Measurements from ENCODE around the gene TLE3.

Gene TLE3

DNA sequence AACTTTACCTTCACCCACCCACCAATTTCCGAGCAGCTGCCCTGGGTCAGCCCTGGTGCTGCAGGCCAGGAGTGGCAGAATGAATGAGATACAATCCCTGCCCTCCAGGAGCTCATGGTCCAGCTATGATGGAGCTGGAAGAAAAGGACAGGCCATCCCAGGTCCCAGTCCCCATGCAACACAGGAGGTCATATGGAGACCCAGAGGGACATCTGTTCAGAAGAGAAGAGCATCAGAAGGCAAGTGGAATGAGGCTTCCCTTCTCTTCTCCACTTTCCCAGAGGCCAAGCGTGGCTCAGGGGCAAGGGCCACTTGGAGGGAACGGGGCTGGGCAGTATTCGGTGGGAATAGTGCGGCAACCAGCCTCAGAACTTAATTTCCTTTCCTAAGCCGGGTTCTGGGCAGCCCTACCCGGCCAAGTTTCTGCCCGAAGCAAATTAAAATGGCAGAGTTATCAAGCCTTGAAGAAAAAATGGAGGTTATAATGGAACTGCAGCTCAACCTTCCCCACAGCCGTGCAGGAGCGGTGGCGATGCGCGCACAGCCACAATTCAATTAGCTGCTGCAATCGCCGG, 35.9 kb downstream of the TLE3 start:
- Histone ChIP-seq H3K36me3 (ENCODE audit: insufficient read depth, low read length) (peaks cover 90% of the 10 kb centered on the region), H3K4me1 (ENCODE audit: insufficient read depth, low read length) (no peaks in the 10 kb centered on the region), H3K27me3 (ENCODE audit: insufficient read depth, low read length, poor library complexity) (no peaks in the 10 kb centered on the region), H3K4me3 (ENCODE audit: low read depth in 1 of 2, low read length in 2 of 2) (no peak overlapping the region), H2AFZ (ENCODE audit: low read depth, low read length) (no peak overlapping the region), H4K20me1 (ENCODE audit: insufficient read depth, low read length) (peaks cover 20% of the 10 kb centered on the region), H3K9ac (ENCODE audit: low read depth, low read length) (no peak overlapping the region), H3K79me2 (ENCODE audit: insufficient read depth, low read length) (no peaks in the 10 kb centered on the region), H3K4me2 (ENCODE audit: insufficient read depth, low read length) (no peak overlapping the region), H3K27ac (ENCODE audit: low read length) (no peak overlapping the region), H3K9me3 (ENCODE audit: insufficient read depth, low read length, severe bottlenecking) (no peaks in the 10 kb centered on the region)
- no peak for ATAC-seq (ENCODE audit: insufficient read depth, low read depth)
- no peak for DNase-seq
- no peak for TF ChIP-seq EZH2 (IDR thresholded peaks at IDR 0.05; ENCODE audit: borderline replicate concordance, low read depth, low read length, severe bottlenecking)
- TF ChIP-seq, protein P1, sequence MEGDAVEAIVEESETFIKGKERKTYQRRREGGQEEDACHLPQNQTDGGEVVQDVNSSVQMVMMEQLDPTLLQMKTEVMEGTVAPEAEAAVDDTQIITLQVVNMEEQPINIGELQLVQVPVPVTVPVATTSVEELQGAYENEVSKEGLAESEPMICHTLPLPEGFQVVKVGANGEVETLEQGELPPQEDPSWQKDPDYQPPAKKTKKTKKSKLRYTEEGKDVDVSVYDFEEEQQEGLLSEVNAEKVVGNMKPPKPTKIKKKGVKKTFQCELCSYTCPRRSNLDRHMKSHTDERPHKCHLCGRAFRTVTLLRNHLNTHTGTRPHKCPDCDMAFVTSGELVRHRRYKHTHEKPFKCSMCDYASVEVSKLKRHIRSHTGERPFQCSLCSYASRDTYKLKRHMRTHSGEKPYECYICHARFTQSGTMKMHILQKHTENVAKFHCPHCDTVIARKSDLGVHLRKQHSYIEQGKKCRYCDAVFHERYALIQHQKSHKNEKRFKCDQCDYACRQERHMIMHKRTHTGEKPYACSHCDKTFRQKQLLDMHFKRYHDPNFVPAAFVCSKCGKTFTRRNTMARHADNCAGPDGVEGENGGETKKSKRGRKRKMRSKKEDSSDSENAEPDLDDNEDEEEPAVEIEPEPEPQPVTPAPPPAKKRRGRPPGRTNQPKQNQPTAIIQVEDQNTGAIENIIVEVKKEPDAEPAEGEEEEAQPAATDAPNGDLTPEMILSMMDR (IDR thresholded peaks at IDR 0.05; ENCODE audit: borderline replicate concordance, extremely low read depth, low read length, poor library complexity, severe bottlenecking): no peak

DNA sequence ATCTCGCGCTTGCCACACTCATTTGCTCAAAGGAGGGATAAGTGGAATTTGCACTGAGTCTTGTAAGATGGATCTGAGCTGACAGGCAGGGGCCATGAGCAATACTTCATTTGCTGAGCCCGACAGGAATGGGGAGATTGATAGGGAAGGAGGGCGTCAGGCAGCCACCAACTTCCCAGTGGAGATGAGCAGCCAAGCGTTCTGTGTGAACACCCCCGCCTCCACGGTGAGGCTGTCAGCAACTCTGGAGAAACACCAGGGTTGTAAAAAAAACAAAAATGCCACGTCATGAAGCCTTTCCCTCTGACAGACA, 36.8 kb downstream of the TLE3 start:
- no peak overlapping the region for H3K9ac ChIP-seq (ENCODE audit: low read depth, low read length)
- DNase-seq (no peak), ATAC-seq (ENCODE audit: insufficient read depth, low read depth) (no peak)
- H2AFZ ChIP-seq (ENCODE audit: low read depth, low read length): no peak overlapping the region
- H4K20me1 ChIP-seq (ENCODE audit: insufficient read depth, low read length): peaks cover 25% of the 10 kb centered on the region
- H3K4me2 ChIP-seq (ENCODE audit: insufficient read depth, low read length): no peak overlapping the region
- H3K4me3 ChIP-seq (ENCODE audit: low read depth in 1 of 2, low read length in 2 of 2): no peak overlapping the region
- H3K36me3 ChIP-seq (ENCODE audit: insufficient read depth, low read length): peaks cover 86% of the 10 kb centered on the region
- TF ChIP-seq EZH2 (IDR thresholded peaks at IDR 0.05; ENCODE audit: borderline replicate concordance, low read depth, low read length, severe bottlenecking): no peak
- TF ChIP-seq, protein P1 (IDR thresholded peaks at IDR 0.05; ENCODE audit: borderline replicate concordance, extremely low read depth, low read length, poor library complexity, severe bottlenecking): no peak
- H3K27ac ChIP-seq (ENCODE audit: low read length): no peak overlapping the region
- no peaks in the 10 kb centered on the region for H3K27me3 ChIP-seq (ENCODE audit: insufficient read depth, low read length, poor library complexity)
- H3K4me1 ChIP-seq (ENCODE audit: insufficient read depth, low read length): no peaks in the 10 kb centered on the region
- H3K9me3 ChIP-seq (ENCODE audit: insufficient read depth, low read length, severe bottlenecking): no peaks in the 10 kb centered on the region
- no peaks in the 10 kb centered on the region for H3K79me2 ChIP-seq (ENCODE audit: insufficient read depth, low read length)

DNA sequence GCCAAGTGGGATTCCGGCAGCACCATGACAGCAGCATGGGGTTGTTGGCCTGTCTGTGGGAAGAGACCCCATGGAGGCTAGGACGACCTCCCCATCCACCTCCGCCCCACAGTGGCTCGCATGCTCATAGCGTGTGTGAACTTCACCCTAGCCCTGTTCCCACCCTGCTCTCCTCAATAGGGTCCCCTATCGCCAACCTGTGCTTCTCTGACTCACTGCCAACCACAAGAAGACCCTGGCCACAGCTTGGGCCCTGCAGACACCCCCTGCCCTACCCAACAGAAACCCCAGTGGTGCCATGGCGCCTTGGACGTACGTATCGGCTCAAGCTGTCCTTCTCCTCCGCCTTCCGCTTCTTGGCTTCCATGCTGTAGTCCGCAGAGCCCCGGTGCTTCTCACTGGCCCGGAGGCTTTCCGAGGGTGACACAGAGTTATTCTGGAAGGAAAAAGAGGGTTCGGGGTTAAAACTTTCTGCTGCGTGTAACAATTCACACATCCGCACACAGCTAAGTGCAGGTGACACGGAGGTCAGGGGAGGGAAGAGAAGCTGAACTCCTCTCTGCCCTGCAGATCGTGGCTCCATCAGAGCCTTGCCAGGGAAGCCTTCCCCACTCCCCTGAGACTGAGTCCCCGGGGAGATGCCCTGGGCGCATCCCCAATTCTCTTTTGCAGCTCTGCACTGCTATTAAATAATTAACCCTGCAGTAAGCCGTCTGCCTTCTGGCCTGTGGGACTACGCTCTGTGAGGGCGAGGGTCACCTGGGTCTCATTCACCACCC, 37.3 kb downstream of the TLE3 start:
- Histone ChIP-seq H3K4me1 (ENCODE audit: insufficient read depth, low read length) (no peaks in the 10 kb centered on the region), H3K4me3 (ENCODE audit: low read depth in 1 of 2, low read length in 2 of 2) (no peak overlapping the region), H3K27ac (ENCODE audit: low read length) (no peak overlapping the region), H3K9me3 (ENCODE audit: insufficient read depth, low read length, severe bottlenecking) (no peaks in the 10 kb centered on the region), H3K4me2 (ENCODE audit: insufficient read depth, low read length) (no peak overlapping the region), H4K20me1 (ENCODE audit: insufficient read depth, low read length) (peaks cover 25% of the 10 kb centered on the region), H3K9ac (ENCODE audit: low read depth, low read length) (no peak overlapping the region), H3K36me3 (ENCODE audit: insufficient read depth, low read length) (peaks cover 90% of the 10 kb centered on the region), H2AFZ (ENCODE audit: low read depth, low read length) (no peak overlapping the region), H3K79me2 (ENCODE audit: insufficient read depth, low read length) (no peaks in the 10 kb centered on the region), H3K27me3 (ENCODE audit: insufficient read depth, low read length, poor library complexity) (no peaks in the 10 kb centered on the region)
- ATAC-seq (ENCODE audit: insufficient read depth, low read depth) (no peak), DNase-seq (no peak)
- TF ChIP-seq, protein P1 (IDR thresholded peaks at IDR 0.05; ENCODE audit: borderline replicate concordance, extremely low read depth, low read length, poor library complexity, severe bottlenecking): no peak
- no peak for TF ChIP-seq EZH2 (IDR thresholded peaks at IDR 0.05; ENCODE audit: borderline replicate concordance, low read depth, low read length, severe bottlenecking)

Measured in DND-41 (cell line).